Measurements from ENCODE around the gene GMDS. TPM values are rescaled to one million over a fixed set of nuclear protein-coding genes. Genes with fewer than 3 reads are reported as not detected.

Gene GMDS
- total RNA-seq, 2 experiments from 2014 or later: 36.6 to 42.8 TPM

DNA sequence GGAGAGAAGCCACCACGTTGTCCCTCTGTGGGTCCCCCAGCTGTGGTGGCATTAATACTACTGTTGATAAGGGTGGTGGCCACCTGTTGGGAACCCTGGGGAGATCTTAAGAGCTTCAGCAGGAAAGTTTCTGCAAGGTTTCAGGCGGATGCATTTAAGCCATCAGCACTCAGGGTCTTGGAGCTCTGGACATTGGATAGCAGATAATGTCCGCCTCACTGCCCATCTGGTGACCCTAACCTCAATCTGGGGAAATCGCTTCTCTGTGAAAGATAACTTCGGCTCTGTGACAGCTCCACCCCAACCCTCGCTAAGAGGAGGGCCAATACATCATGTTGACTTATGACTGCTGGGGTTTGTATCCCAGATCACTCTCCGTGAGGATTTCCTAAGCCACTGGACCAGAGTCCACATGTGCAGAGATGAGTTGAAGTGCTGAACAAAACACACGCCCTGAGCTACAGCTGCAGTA is 542.8 kb downstream of the GMDS start:
- TF ChIP-seq, protein P1, sequence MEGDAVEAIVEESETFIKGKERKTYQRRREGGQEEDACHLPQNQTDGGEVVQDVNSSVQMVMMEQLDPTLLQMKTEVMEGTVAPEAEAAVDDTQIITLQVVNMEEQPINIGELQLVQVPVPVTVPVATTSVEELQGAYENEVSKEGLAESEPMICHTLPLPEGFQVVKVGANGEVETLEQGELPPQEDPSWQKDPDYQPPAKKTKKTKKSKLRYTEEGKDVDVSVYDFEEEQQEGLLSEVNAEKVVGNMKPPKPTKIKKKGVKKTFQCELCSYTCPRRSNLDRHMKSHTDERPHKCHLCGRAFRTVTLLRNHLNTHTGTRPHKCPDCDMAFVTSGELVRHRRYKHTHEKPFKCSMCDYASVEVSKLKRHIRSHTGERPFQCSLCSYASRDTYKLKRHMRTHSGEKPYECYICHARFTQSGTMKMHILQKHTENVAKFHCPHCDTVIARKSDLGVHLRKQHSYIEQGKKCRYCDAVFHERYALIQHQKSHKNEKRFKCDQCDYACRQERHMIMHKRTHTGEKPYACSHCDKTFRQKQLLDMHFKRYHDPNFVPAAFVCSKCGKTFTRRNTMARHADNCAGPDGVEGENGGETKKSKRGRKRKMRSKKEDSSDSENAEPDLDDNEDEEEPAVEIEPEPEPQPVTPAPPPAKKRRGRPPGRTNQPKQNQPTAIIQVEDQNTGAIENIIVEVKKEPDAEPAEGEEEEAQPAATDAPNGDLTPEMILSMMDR (IDR thresholded peaks at IDR 0.05): no peak
- ChIA-PET POLR2A (interaction anchor here (1.2 kb wide), 1 partner anchor 360 kb away, joined by 3 read pairs; no protein-coding TSS in a partner anchor), CTCF (no interaction called here)
- no peaks in the 10 kb centered on the region for H3K36me3 Mint-ChIP-seq (ENCODE audit: low read depth)
- intact Hi-C loops (cut with micrococcal nuclease): no loop called here
- no peaks in the 10 kb centered on the region for H3K9me3 Mint-ChIP-seq
- no peaks in the 10 kb centered on the region for H3K4me1 Mint-ChIP-seq (ENCODE audit: low read depth)
- DNase-seq (no peak), ATAC-seq (no peak)
- no peak overlapping the region for H3K27ac Mint-ChIP-seq
- H3K4me3 Mint-ChIP-seq: no peak overlapping the region
- no peaks in the 10 kb centered on the region for H3K27me3 Mint-ChIP-seq

DNA sequence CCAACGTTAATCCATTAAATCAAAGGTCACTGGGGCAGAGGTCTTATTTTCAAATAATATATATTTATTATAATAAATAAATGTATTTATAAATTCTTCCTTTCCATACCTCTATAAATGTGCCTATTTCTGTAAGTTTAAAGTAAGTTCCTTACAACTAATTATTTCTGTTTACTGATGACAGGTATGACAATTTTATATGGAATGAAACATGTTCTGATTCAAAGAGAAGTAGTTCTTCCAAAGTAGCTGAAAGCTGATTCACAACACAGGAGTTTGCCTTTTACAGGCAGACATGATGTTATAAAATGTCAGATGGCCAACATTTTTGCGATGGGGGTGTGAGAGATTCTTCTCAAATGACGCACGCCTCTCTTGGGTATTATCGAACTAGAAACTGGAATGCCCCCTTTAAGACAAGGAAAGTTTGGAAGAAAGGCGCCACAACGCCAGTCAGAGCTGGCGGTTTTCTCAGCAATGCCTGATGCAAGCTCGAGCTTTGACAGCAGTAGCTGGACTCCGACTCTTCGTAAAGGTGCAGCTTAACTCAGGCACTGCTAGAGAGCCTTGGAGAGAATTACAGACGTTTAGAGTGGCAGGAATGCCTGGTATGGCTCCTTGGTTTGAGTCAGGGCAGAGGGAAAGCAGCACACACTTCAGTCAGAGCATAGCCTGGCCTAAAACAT is 543.6 kb downstream of the GMDS start:
- Mint-ChIP-seq H3K4me1 (ENCODE audit: low read depth) (no peaks in the 10 kb centered on the region), H3K27ac (no peak overlapping the region), H3K4me3 (no peak overlapping the region), H3K9me3 (no peaks in the 10 kb centered on the region), H3K36me3 (ENCODE audit: low read depth) (no peaks in the 10 kb centered on the region), H3K27me3 (no peaks in the 10 kb centered on the region)
- DNase-seq (no peak), ATAC-seq (no peak)
- intact Hi-C loops (cut with micrococcal nuclease): no loop called here
- ChIA-PET CTCF (no interaction called here), POLR2A (interaction anchor here (1.2 kb wide), 1 partner anchor 361 kb away, joined by 3 read pairs; no protein-coding TSS in a partner anchor)
- TF ChIP-seq, protein P1 (IDR thresholded peaks at IDR 0.05): no peak

DNA sequence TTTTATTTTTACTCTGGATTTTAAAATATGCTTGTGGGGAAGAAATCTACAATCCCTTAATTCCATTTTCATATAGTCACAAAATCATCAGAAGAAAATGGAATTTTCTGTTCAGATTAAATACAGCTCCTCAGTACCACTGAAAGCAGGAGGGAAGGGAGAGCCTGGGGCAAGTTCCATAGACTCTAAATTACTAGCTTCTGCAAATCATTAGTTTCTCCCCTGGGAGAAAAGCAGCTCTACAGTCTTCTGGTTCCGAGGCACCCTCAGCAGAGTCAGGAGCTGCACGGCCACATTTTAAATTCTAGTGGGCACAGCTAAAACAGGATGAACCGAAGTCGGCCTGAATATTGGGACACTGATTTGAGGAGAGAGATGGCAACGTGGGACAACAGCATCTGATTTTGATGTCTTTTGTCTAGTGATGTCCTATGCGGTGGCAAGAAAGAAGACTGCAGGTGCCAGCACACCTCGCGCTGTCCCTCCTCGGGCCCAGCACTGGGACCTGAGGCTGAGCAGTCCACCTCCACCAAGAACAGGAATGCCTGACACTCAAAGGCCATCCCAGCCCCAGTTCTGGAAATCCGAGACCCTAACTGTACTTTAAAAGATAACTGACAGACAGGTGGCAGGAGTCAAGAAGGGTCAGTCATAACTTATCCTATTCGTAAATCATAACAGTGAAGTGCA is 545.0 kb downstream of the GMDS start:
- Mint-ChIP-seq H3K4me1 (ENCODE audit: low read depth) (no peaks in the 10 kb centered on the region), H3K4me3 (no peak overlapping the region), H3K36me3 (ENCODE audit: low read depth) (no peaks in the 10 kb centered on the region), H3K27ac (no peak overlapping the region), H3K27me3 (no peaks in the 10 kb centered on the region), H3K9me3 (no peaks in the 10 kb centered on the region)
- intact Hi-C loops (cut with micrococcal nuclease): no loop called here
- ATAC-seq (no peak), DNase-seq (no peak)
- TF ChIP-seq, protein P1 (IDR thresholded peaks at IDR 0.05): no peak
- ChIA-PET POLR2A (no interaction called here), CTCF (no interaction called here)

DNA sequence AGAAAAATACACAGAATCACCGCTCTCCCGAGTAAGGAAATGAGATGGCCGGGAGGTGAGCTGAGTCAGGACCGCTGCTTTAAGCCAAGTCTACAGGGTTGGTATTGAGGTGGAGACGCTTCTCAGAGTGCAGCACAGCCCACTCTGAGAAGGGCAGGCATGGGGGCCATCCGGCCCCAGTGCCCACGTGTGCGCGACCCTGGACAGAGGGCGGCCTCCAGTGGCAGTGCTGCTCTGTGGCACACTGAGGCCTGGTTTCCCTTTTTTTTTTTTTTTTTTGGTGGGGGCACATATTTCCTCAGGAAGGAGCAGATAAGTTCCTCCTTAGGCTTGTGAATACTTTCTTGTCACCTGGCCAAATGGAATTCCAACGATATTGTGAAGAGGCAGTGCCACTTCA is 546.9 kb downstream of the GMDS start:
- ChIA-PET CTCF (no interaction called here), POLR2A (no interaction called here)
- no peak overlapping the region for H3K4me3 Mint-ChIP-seq
- TF ChIP-seq, protein P1 (IDR thresholded peaks at IDR 0.05): no peak
- H3K27ac Mint-ChIP-seq: no peak overlapping the region
- ATAC-seq: no peak
- no peaks in the 10 kb centered on the region for H3K27me3 Mint-ChIP-seq
- H3K4me1 Mint-ChIP-seq (ENCODE audit: low read depth): no peaks in the 10 kb centered on the region
- DNase-seq: no peak
- intact Hi-C loops (cut with micrococcal nuclease): no loop called here
- no peaks in the 10 kb centered on the region for H3K36me3 Mint-ChIP-seq (ENCODE audit: low read depth)
- no peaks in the 10 kb centered on the region for H3K9me3 Mint-ChIP-seq

DNA sequence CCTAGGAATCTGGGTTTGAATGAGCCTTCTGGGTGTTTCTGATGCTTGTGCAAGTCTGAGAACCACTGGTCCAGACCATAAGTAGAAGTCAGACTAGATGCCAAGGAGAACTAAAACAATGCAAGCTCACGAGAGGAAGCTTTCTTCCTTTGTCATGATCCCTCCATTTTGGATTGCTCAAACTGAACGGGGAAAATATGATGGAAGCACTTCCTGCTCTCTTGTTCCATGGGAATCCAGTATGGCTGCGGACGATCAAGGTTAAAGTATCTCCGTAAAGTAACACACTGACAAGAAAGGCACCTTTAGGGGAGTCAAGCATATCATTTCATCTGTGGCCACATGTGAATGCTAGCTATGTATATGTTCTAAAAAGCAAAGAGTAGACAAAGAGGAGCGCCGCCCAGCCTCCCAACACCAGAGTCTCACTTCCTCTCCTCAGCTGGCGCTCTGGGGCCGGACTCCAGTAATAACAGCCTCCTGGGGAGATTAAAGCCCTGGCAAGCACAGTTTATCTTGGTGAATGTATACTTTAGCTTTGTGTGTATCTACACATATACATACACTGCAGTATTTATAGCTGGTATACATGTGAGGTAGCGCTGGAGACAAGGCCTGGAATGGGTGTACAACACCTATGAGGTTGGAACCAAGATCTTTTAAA is 547.6 kb downstream of the GMDS start:
- Mint-ChIP-seq H3K36me3 (ENCODE audit: low read depth) (no peaks in the 10 kb centered on the region), H3K27ac (no peak overlapping the region), H3K27me3 (no peaks in the 10 kb centered on the region), H3K4me1 (ENCODE audit: low read depth) (no peaks in the 10 kb centered on the region), H3K9me3 (peaks cover 3% of the 10 kb centered on the region), H3K4me3 (no peak overlapping the region)
- POLR2A ChIA-PET: no interaction called here
- CTCF ChIA-PET: no interaction called here
- intact Hi-C loops (cut with micrococcal nuclease): no loop called here
- ATAC-seq (no peak), DNase-seq (no peak)
- TF ChIP-seq, protein P1 (IDR thresholded peaks at IDR 0.05): no peak
